ENCODE results near the gene MCOLN1.

- TF ChIP-seq, protein P1, sequence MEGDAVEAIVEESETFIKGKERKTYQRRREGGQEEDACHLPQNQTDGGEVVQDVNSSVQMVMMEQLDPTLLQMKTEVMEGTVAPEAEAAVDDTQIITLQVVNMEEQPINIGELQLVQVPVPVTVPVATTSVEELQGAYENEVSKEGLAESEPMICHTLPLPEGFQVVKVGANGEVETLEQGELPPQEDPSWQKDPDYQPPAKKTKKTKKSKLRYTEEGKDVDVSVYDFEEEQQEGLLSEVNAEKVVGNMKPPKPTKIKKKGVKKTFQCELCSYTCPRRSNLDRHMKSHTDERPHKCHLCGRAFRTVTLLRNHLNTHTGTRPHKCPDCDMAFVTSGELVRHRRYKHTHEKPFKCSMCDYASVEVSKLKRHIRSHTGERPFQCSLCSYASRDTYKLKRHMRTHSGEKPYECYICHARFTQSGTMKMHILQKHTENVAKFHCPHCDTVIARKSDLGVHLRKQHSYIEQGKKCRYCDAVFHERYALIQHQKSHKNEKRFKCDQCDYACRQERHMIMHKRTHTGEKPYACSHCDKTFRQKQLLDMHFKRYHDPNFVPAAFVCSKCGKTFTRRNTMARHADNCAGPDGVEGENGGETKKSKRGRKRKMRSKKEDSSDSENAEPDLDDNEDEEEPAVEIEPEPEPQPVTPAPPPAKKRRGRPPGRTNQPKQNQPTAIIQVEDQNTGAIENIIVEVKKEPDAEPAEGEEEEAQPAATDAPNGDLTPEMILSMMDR (optimal IDR thresholded peaks at IDR 0.05 in 1 of 3, IDR thresholded peaks at IDR 0.05 in 1 of 3, conservative IDR thresholded peaks at IDR 0.05 in 1 of 3; ENCODE audit: extremely low read depth in 1 of 3, insufficient read depth in 2 of 3, low read length in 3 of 3) = no peak
- no peak for TF ChIP-seq EZH2 (IDR thresholded peaks at IDR 0.05; ENCODE audit: low read length)
Observed at GRCh38 chr19:7475665-7476064, 46.8 kb upstream of the MCOLN1 start.

Measured in keratinocyte (primary cell).